GM19043 (cell line): ENCODE results near the gene UBE2H.
"Not testable (repeated sequence)": the region's sequence is repeated elsewhere in the genome, so short reads cannot be mapped to it uniquely, and the experiment has no call there.

Source experiments
- ATAC-seq: cut with Tn5 transposase; IDR thresholded peaks from one replicate; pipeline ENCODE4 v1.9.1; 2021; ENCODE audit warnings: low read depth; ENCODE audit not compliant: unreplicated experiment

The UBE2H gene

GRCh38 chr7:129828078-129828762 lies 124.5 kb downstream of the UBE2H start:
- ATAC-seq = no peak

- ATAC-seq = no peak
Observed at GRCh38 chr7:129827467-129827990, 125.2 kb downstream of the UBE2H start.

- not testable (repeated sequence) for ATAC-seq
Observed at GRCh38 chr7:129826895-129827294, 125.9 kb downstream of the UBE2H start.

- peak; percentile 69 for ATAC-seq
Observed at GRCh38 chr7:129825209-129825970, 127.4 kb downstream of the UBE2H start.

GRCh38 chr7:129824291-129825208 lies 128.2 kb downstream of the UBE2H start:
- ATAC-seq = peak; percentile 38

- ATAC-seq = not testable (repeated sequence)
Observed at GRCh38 chr7:129823143-129823542, 129.6 kb downstream of the UBE2H start.

GRCh38 chr7:129821476-129821875 lies 131.3 kb downstream of the UBE2H start:
- no peak for ATAC-seq

- ATAC-seq = no peak
Observed at GRCh38 chr7:129816742-129817141, 136.0 kb downstream of the UBE2H start.

- ATAC-seq = no peak
Observed at GRCh38 chr7:129807863-129808262, 144.9 kb downstream of the UBE2H start.

- ATAC-seq = no peak
Observed at GRCh38 chr7:129804890-129805719, 147.7 kb downstream of the UBE2H start.

GRCh38 chr7:129804111-129804889 lies 148.5 kb downstream of the UBE2H start:
- ATAC-seq = no peak

GRCh38 chr7:129803546-129804081 lies 149.1 kb downstream of the UBE2H start:
- no peak for ATAC-seq

GRCh38 chr7:129801882-129802281 lies 150.9 kb downstream of the UBE2H start:
- no peak for ATAC-seq

GRCh38 chr7:129800901-129801300 lies 151.9 kb downstream of the UBE2H start:
- ATAC-seq = no peak

GRCh38 chr7:129799350-129799955 lies 153.3 kb downstream of the UBE2H start:
- no peak for ATAC-seq

GRCh38 chr7:129798616-129799349 lies 154.0 kb downstream of the UBE2H start:
- ATAC-seq = no peak

- ATAC-seq = no peak
Observed at GRCh38 chr7:129797214-129797789, 155.5 kb downstream of the UBE2H start.
